GM12874 (cell line): ENCODE results near the gene CCDC92.

Experiments
- CTCF ChIP-seq: IDR thresholded peaks from 2 replicates; pipeline ENCODE4 v1.5.1; 2011; ENCODE audit warnings: low read depth, mild to moderate bottlenecking, control low read depth, low read length, moderate library complexity; ENCODE audit not compliant: insufficient read depth

The CCDC92 gene

GRCh38 chr12:123897221-123897620 lies 75.4 kb downstream of the CCDC92 start:
- TF ChIP-seq CTCF, result no peak

GRCh38 chr12:123896767-123897166 lies 75.9 kb downstream of the CCDC92 start:
- TF ChIP-seq CTCF, result no peak

GRCh38 chr12:123895451-123895850 lies 77.2 kb downstream of the CCDC92 start:
- TF ChIP-seq CTCF, result no peak

GRCh38 chr12:123894823-123895345 lies 77.7 kb downstream of the CCDC92 start:
- TF ChIP-seq CTCF, result no peak

GRCh38 chr12:123893276-123893675 lies 79.4 kb downstream of the CCDC92 start:
- no peak for TF ChIP-seq CTCF

GRCh38 chr12:123892853-123893252 lies 79.8 kb downstream of the CCDC92 start:
- TF ChIP-seq CTCF, result no peak

- no peak for TF ChIP-seq CTCF
Measured at GRCh38 chr12:123892180-123892559, 80.5 kb downstream of the CCDC92 start.

- no peak for TF ChIP-seq CTCF
Measured at GRCh38 chr12:123891516-123892179, 81.0 kb downstream of the CCDC92 start.
